Prostate gland (tissue), 2 donors: Measurements from ENCODE around the gene RBM5. TPM values are rescaled to one million over a fixed set of nuclear protein-coding genes. Genes with fewer than 3 reads are reported as not detected.
A peak's percentile ranks its signal among the peaks of the same experiment; 100 is the strongest.

Source experiments
- DNase-seq: peaks from one replicate; pipeline ENCODE4 v3.0.0-alpha.2; 2019; ENCODE audit warnings: low spot score
- H3K27ac ChIP-seq, 2 donors: fragments of 200-600 bp; sonication (generic); 2 replicates each; pipeline ENCODE4 v1.5.1; 2017 to 2019
- H3K27me3 ChIP-seq: fragments of 200-600 bp; sonication (generic); replicated peaks from 2 replicates; pipeline ENCODE4 v1.5.1; 2019; ENCODE audit not compliant: insufficient read depth
- H3K36me3 ChIP-seq, 2 donors: fragments of 200-600 bp; sonication (generic); 1 replicate in 1 of 2; 2 replicates in 1 of 2; pipeline versions ENCODE4 v1.5.1 to v1.8.1; 2017 to 2019
- H3K4me1 ChIP-seq: fragments of 200-600 bp; sonication (generic); replicated peaks from 2 replicates; pipeline ENCODE4 v1.5.1; 2019
- H3K4me3 ChIP-seq, 2 donors: fragments of 200-600 bp; sonication (generic); 2 replicates each; pipeline ENCODE4 v1.5.1; 2017 to 2019
- H3K9me3 ChIP-seq: fragments of 200-600 bp; sonication (generic); 2 replicates; pipeline ENCODE4 v1.5.1; 2017
- POLR2A ChIP-seq: fragments of 450-650 bp; IDR thresholded peaks from one replicate; pipeline ENCODE4 v1.6.1; 2016; ENCODE audit warnings: antibody characterized with exemption, mild to moderate bottlenecking
- POLR2AphosphoS5 ChIP-seq: sonication (generic); formaldehyde crosslinking; IDR thresholded peaks from one replicate; pipeline ENCODE4 v1.6.1; 2017; ENCODE audit warnings: antibody characterized with exemption
- WGBS: methylation state at CpG from one replicate; pipeline ENCODE4 v1.1.5; 2018; 5-methylcytosine and 5-hydroxymethylcytosine counted together
- intact Hi-C: fragments of 100-400 bp; cut with DNase I; formaldehyde crosslinking; loops from one replicate; pipeline ENCODE4 v1.14.2; 2022
- total RNA-seq, 2 donors: library from RNA; depleted of rRNA; stranded (reverse); fragments of >200 nt; gene quantifications; one replicate each; pipeline ENCODE4 v1.1.0, GENCODE V29; 2016
- TF ChIP-seq, protein P1 (sequence below), 4 experiments: fragments of 200-600 bp in 2 of 4; fragments of 450-650 bp in 2 of 4; sonication (generic) in 2 of 4; IDR thresholded peaks; 1 replicate in 3 of 4; 2 replicates in 1 of 4; pipeline ENCODE4 v1.5.1; 2016 to 2019; ENCODE audit warnings: antibody characterized with exemption in 4 of 4, mild to moderate bottlenecking in 2 of 4, moderate library complexity in 2 of 4

RBM5 gene
- total RNA-seq, 2 donors from 2014 or later: 135 to 260 TPM

- Histone ChIP-seq H3K9me3 (no peaks in the 10 kb centered on the region), H3K4me3 (no peak overlapping the region), H3K27ac (peak overlapping the region; percentile 83), H3K4me1 (peaks cover 33% of the 10 kb centered on the region), H3K36me3 (no peaks in the 10 kb centered on the region), H3K27me3 (no peaks in the 10 kb centered on the region)
- 30% methylated on average over 12 of the region's 12 CpGs for WGBS
- peak; percentile 84 for DNase-seq
- intact Hi-C loops: no loop called here
- peak; percentile 77 for TF ChIP-seq POLR2AphosphoS5
- TF ChIP-seq, protein P1, sequence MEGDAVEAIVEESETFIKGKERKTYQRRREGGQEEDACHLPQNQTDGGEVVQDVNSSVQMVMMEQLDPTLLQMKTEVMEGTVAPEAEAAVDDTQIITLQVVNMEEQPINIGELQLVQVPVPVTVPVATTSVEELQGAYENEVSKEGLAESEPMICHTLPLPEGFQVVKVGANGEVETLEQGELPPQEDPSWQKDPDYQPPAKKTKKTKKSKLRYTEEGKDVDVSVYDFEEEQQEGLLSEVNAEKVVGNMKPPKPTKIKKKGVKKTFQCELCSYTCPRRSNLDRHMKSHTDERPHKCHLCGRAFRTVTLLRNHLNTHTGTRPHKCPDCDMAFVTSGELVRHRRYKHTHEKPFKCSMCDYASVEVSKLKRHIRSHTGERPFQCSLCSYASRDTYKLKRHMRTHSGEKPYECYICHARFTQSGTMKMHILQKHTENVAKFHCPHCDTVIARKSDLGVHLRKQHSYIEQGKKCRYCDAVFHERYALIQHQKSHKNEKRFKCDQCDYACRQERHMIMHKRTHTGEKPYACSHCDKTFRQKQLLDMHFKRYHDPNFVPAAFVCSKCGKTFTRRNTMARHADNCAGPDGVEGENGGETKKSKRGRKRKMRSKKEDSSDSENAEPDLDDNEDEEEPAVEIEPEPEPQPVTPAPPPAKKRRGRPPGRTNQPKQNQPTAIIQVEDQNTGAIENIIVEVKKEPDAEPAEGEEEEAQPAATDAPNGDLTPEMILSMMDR (IDR thresholded peaks at IDR 0.05): no peak
- peak; percentile 54 for TF ChIP-seq POLR2A
These were observed 69.3 kb downstream of the RBM5 start for GRCh38 chr3:50157827-50158529.

- Histone ChIP-seq H3K4me1 (peaks cover 33% of the 10 kb centered on the region), H3K4me3 (no peak overlapping the region), H3K9me3 (no peaks in the 10 kb centered on the region), H3K36me3 (no peaks in the 10 kb centered on the region), H3K27ac (peak overlapping the region; percentile 83), H3K27me3 (no peaks in the 10 kb centered on the region)
- DNase-seq: no peak
- TF ChIP-seq POLR2AphosphoS5 (no peak), POLR2A (no peak)
- TF ChIP-seq, protein P1 (IDR thresholded peaks at IDR 0.05): no peak
- intact Hi-C loops: no loop called here
- 35% methylated on average over 10 of the region's 10 CpGs for WGBS
These were observed 69.9 kb downstream of the RBM5 start for GRCh38 chr3:50158530-50159146.

DNA sequence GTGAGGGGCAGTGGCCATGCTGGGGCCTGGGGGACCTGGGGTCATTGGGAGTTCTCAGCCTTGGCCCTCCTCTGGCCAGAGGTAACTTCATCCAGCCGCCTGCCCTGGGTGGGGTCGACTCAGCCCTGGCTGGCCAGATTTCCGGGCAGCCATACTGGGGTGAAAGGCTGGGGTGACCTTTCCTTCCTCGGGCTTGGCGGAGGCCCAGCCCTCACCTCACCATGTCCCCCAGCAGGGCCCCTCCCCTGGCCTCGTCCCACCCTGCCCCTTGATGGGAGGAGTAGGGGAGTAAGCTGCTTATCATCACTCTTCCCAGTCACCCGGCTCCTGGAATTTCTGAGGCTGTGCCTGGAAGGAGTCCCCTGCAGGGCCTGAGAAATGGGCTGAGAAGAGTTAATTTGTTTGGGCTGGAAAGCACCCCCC, 71.9 kb downstream of the RBM5 start:
- intact Hi-C loops: no loop called here

DNA sequence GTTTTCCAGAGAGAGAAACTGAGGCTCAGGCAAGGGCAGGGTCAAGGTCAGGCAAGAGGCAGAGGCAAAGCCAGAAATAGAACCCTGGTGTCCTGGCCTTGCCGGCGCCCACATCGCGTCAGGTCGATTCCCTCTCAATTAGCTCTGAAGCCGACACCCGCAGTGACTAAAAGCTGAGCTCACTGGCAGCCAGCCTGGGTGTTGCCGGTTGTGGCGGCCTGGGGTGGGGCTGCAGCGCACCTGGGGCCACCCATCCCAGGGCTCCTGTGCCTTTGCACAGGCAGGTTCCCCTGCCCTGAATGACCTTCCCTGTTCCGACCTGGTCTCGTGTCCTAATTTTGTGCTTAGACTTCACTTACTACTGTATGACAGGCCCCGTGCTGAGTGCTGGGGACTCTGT, 72.6 kb downstream of the RBM5 start:
- TF ChIP-seq POLR2AphosphoS5 (peak; percentile 17), POLR2A (peak; percentile 58)
- TF ChIP-seq, protein P1 (IDR thresholded peaks at IDR 0.05): no peak
- WGBS: 25% methylated on average over 13 of the region's 13 CpGs
- Histone ChIP-seq H3K9me3 (no peaks in the 10 kb centered on the region), H3K4me3 (no peak overlapping the region), H3K4me1 (peaks cover 50% of the 10 kb centered on the region), H3K36me3 (no peaks in the 10 kb centered on the region), H3K27ac (peak overlapping the region; percentile 46 to 83), H3K27me3 (no peaks in the 10 kb centered on the region)
- DNase-seq: peak; percentile 50
- intact Hi-C loops: no loop called here

More for the DNA sequence above, 71.9 kb downstream of the RBM5 start:
- Histone ChIP-seq H3K27ac (peak overlapping the region; percentile 46 to 83), H3K36me3 (no peaks in the 10 kb centered on the region), H3K27me3 (no peaks in the 10 kb centered on the region), H3K4me1 (peaks cover 42% of the 10 kb centered on the region), H3K4me3 (no peak overlapping the region), H3K9me3 (no peaks in the 10 kb centered on the region)
- WGBS: 42% methylated on average over 7 of the region's 7 CpGs
- TF ChIP-seq, protein P1 (IDR thresholded peaks at IDR 0.05): no peak
- TF ChIP-seq POLR2AphosphoS5 (no peak), POLR2A (no peak)
- no peak for DNase-seq
